Esophagus muscularis mucosa (tissue), 4 donors: ENCODE data around the gene ZSWIM7. TPM values are rescaled to one million over a fixed set of nuclear protein-coding genes. Genes with fewer than 3 reads are reported as not detected.

ENCODE experiments used
- DNase-seq: peaks from one replicate; pipeline ENCODE4 v3.0.0-alpha.2; 2017; ENCODE audit errors: extremely low spot score
- H3K27ac ChIP-seq, 4 donors: fragments of 200-600 bp; sonication (generic); replicated peaks in 1 of 4; 1 replicate in 3 of 4; 2 replicates in 1 of 4; pipeline ENCODE4 v1.5.1; 2016 to 2019; ENCODE audit warnings: mild to moderate bottlenecking in 1 of 4
- H3K27me3 ChIP-seq, 4 donors: fragments of 200-600 bp; sonication (generic); one replicate each; pipeline versions ENCODE4 v1.5.1 to v1.6.0; 2016 to 2019
- H3K36me3 ChIP-seq, 4 donors: fragments of 200-600 bp; sonication (generic); one replicate each; pipeline ENCODE4 v1.5.1; 2016 to 2019
- H3K4me1 ChIP-seq, 4 donors: fragments of 200-600 bp; sonication (generic); one replicate each; pipeline ENCODE4 v1.5.1; 2016 to 2019
- H3K4me3 ChIP-seq, 4 donors: fragments of 200-600 bp; sonication (generic); 1 replicate in 2 of 4; 2 replicates in 2 of 4; pipeline ENCODE4 v1.5.1; 2016 to 2019; ENCODE audit warnings: mild to moderate bottlenecking in 4 of 4, moderate library complexity in 1 of 4
- H3K9me3 ChIP-seq, 4 donors: fragments of 200-600 bp; sonication (generic); 1 replicate in 3 of 4; 2 replicates in 1 of 4; pipeline ENCODE4 v1.5.1; 2016 to 2019
- EP300 ChIP-seq: sonication (generic); formaldehyde crosslinking; IDR thresholded peaks from one replicate; pipeline ENCODE4 v1.6.1; 2017; ENCODE audit warnings: antibody characterized with exemption
- POLR2A ChIP-seq: fragments of 450-650 bp; IDR thresholded peaks from one replicate; pipeline ENCODE4 v1.6.1; 2017; ENCODE audit warnings: antibody characterized with exemption, moderate library complexity, mild to moderate bottlenecking, low read depth
- POLR2AphosphoS5 ChIP-seq, 2 donors: sonication (generic); formaldehyde crosslinking; IDR thresholded peaks; one replicate each; pipeline ENCODE4 v1.6.1; 2017; ENCODE audit warnings: antibody characterized with exemption in 2 of 2
- WGBS: methylation state at CpG from one replicate; pipeline ENCODE4 v1.1.5; 2018; 5-methylcytosine and 5-hydroxymethylcytosine counted together
- intact Hi-C: fragments of 100-400 bp; cut with DNase I; formaldehyde crosslinking; loops from one replicate; pipeline ENCODE4 v1.15.1; 2023
- total RNA-seq, 4 donors: library from RNA; depleted of rRNA; stranded (reverse); fragments of >200 nt; gene quantifications; one replicate each; pipeline versions ENCODE4 v1.1.0 to v1.2.1, GENCODE V29; 2016
- TF ChIP-seq, protein P1 (sequence below), 3 experiments: fragments of 200-600 bp in 2 of 3; fragments of 450-650 bp in 1 of 3; sonication (generic) in 2 of 3; IDR thresholded peaks; one replicate each; pipeline ENCODE4 v1.5.1; 2017 to 2019; ENCODE audit warnings: antibody characterized with exemption in 3 of 3, mild to moderate bottlenecking in 2 of 3, moderate library complexity in 1 of 3

The ZSWIM7 gene
- total RNA-seq, 4 donors from 2014 or later, result 16.2 to 22.7 (median 17.5) TPM

DNA sequence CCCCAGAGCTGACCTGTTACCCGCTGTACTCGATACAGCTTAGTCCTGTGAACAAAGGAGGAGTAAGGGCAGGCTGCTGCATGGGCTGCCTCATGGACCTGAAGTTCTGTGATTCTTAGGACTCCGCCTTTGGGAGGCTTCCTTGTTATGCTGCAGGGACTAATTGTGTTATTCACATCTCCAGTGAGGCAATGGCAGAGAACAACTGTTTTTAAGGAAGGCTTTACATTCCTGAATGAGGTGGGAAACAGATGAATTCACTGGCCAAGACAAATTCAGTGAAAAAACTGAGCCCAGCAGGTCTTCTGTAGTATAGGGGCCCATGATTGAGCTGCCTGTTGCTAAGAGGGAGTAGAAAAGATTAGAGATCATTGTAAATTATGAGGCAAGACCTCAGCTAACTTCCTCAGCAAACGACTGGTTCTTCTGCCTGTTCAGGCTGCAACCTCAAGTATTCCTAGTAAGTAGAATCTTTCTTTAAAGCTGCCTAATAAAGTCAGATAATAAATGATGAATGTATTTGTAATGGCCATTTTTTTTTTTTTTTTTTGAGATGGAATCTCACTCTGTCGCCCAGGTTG, 28.3 kb downstream of the ZSWIM7 start:
- Histone ChIP-seq H3K36me3 (peaks cover 0 to 13% (median 6%) of the 10 kb centered on the region in 4 donors), H3K27me3 (no peaks in the 10 kb centered on the region), H3K4me1 (peaks cover 0 to 9% (median 4%) of the 10 kb centered on the region in 4 donors), H3K4me3 (no peak overlapping the region), H3K27ac (no peak overlapping the region), H3K9me3 (no peaks in the 10 kb centered on the region)
- intact Hi-C loops, result no loop called here
- TF ChIP-seq POLR2AphosphoS5 (IDR thresholded peaks at IDR 0.05), result no peak
- TF ChIP-seq POLR2A, result no peak
- TF ChIP-seq, protein P1, sequence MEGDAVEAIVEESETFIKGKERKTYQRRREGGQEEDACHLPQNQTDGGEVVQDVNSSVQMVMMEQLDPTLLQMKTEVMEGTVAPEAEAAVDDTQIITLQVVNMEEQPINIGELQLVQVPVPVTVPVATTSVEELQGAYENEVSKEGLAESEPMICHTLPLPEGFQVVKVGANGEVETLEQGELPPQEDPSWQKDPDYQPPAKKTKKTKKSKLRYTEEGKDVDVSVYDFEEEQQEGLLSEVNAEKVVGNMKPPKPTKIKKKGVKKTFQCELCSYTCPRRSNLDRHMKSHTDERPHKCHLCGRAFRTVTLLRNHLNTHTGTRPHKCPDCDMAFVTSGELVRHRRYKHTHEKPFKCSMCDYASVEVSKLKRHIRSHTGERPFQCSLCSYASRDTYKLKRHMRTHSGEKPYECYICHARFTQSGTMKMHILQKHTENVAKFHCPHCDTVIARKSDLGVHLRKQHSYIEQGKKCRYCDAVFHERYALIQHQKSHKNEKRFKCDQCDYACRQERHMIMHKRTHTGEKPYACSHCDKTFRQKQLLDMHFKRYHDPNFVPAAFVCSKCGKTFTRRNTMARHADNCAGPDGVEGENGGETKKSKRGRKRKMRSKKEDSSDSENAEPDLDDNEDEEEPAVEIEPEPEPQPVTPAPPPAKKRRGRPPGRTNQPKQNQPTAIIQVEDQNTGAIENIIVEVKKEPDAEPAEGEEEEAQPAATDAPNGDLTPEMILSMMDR (IDR thresholded peaks at IDR 0.05), result no peak
- TF ChIP-seq EP300, result no peak
- WGBS, result 90% methylated on average over 5 of the region's 5 CpGs
- no peak for DNase-seq

DNA sequence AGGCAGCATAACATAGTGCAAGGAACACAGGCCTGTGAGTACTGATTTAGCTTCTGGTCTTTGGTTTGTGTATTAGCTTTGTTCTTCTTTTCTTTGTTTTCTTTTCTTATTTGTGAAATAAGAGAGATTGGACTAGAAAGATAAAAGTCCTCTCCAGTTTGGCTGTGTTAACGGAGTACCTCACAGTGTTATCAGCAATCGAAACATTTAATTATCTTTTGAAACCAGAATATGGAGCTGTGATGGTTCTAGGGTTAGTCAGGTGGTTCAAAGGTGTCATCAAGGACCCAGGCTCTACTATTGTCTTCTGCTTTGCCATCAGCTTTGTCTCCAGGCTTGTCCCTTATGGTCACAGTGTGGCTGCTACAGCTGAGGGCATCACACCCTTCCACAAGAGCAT, 29.0 kb downstream of the ZSWIM7 start:
- intact Hi-C loops, result no loop called here
- H3K4me1 ChIP-seq, result peaks cover 0 to 9% (median 4%) of the 10 kb centered on the region in 4 donors
- 96% methylated on average over 2 of the region's 2 CpGs for WGBS

DNA sequence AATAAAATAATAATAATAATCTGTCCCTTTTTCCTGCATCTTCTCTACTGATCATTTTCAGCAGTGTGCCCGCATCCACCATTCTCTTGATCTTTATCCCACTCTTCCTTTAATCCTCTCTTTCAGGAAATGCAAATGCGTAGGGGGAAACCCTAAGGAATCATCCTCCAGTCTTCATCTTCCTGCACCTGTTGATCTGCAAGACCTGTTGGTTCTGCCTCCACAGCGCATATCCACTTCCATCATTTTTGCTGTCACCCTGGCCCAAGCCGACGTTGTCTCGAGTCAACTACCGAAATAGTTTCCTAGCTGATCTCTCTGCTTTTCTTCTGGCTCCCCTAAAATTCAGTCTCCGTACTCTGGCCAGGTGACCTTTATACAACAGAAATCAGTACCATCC, 30.0 kb downstream of the ZSWIM7 start:
- no peak for TF ChIP-seq EP300
- TF ChIP-seq POLR2A, result no peak
- peaks cover 0 to 9% (median 4%) of the 10 kb centered on the region in 4 donors for H3K4me1 ChIP-seq
- H3K27me3 ChIP-seq, result no peaks in the 10 kb centered on the region
- no peak overlapping the region for H3K27ac ChIP-seq
- H3K36me3 ChIP-seq, result peaks cover 0 to under 1% (median 0%) of the 10 kb centered on the region in 4 donors
- intact Hi-C loops, result no loop called here
- no peaks in the 10 kb centered on the region for H3K9me3 ChIP-seq
- no peak overlapping the region for H3K4me3 ChIP-seq
- 98% methylated on average over 8 of the region's 8 CpGs for WGBS
- no peak for DNase-seq

More for the DNA sequence above, 29.0 kb downstream of the ZSWIM7 start:
- Histone ChIP-seq H3K9me3 (no peaks in the 10 kb centered on the region), H3K4me3 (no peak overlapping the region), H3K27ac (no peak overlapping the region), H3K36me3 (peaks cover 0 to 11% (median 5%) of the 10 kb centered on the region in 4 donors), H3K27me3 (no peaks in the 10 kb centered on the region)
- no peak for DNase-seq
- TF ChIP-seq, protein P1 (IDR thresholded peaks at IDR 0.05), result no peak
- TF ChIP-seq EP300 (no peak), POLR2A (no peak), POLR2AphosphoS5 (IDR thresholded peaks at IDR 0.05) (no peak)

DNA sequence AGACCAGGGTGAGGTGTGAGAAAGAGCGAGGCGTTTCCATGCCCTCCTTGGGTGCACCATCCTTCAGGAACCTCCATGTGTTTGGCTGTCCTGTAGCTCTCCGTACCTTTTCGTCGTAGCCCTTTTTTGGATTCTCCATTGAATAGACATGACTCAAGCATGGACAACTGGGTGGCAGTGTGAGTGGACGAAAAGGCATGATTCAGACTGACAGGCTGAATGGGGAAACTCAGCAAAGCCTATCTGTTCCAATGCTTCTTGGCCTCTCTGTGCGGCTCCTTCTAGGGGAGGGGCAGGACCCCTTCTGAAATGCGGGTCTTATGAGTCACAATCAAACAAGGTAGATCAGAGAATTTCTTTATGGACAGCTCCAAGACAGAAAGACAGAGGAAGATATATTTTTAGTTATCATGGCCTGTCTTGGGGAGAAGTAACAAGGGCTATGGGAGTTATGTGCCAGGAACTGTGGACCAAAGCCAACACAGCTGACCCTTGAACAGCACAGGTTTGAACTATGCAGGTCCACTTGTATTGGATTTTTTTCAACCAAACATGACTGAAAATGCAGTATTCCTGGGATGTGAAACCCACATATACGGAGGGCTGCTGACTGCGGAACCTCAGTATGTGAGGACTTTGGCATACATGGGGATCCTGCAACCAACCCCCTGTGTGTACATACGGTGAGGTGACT, 31.7 kb downstream of the ZSWIM7 start:
- WGBS, result 85% methylated on average over 11 of the region's 11 CpGs
- DNase-seq, result no peak

GRCh38 chr17:15966879-15967248, 32.6 kb downstream of the ZSWIM7 start:
- H3K4me1 ChIP-seq, result peaks cover 0 to 9% (median 4%) of the 10 kb centered on the region in 4 donors
- H3K36me3 ChIP-seq, result no peaks in the 10 kb centered on the region
- TF ChIP-seq POLR2A, result no peak
- TF ChIP-seq EP300, result no peak
- TF ChIP-seq, protein P1 (IDR thresholded peaks at IDR 0.05), result no peak
- no peak for TF ChIP-seq POLR2AphosphoS5 (IDR thresholded peaks at IDR 0.05)
- no peaks in the 10 kb centered on the region for H3K9me3 ChIP-seq
- intact Hi-C loops, result no loop called here
- H3K4me3 ChIP-seq, result no peak overlapping the region
- 65% methylated on average over 11 of the region's 11 CpGs for WGBS
- DNase-seq, result no peak
- H3K27me3 ChIP-seq, result no peaks in the 10 kb centered on the region
- H3K27ac ChIP-seq, result no peak overlapping the region

More for the DNA sequence above, 31.7 kb downstream of the ZSWIM7 start:
- Histone ChIP-seq H3K4me1 (peaks cover 0 to 9% (median 4%) of the 10 kb centered on the region in 4 donors), H3K27ac (no peak overlapping the region), H3K9me3 (no peaks in the 10 kb centered on the region), H3K4me3 (no peak overlapping the region), H3K36me3 (no peaks in the 10 kb centered on the region), H3K27me3 (no peaks in the 10 kb centered on the region)
- no peak for TF ChIP-seq POLR2AphosphoS5 (IDR thresholded peaks at IDR 0.05)
- no peak for TF ChIP-seq EP300
- TF ChIP-seq, protein P1 (IDR thresholded peaks at IDR 0.05), result no peak
- TF ChIP-seq POLR2A, result no peak
- intact Hi-C loops, result no loop called here
